ENCODE measurements around the gene HNRNPH3.

The HNRNPH3 gene

GRCh38 chr10:68330852-68331454, 911 bp upstream of the HNRNPH3 start:
- ChIA-PET POLR2A (interaction anchor here (0.7 to 1.2 kb wide), 7 partner anchors 9 to 496 kb away, joined by 3 to 11 read pairs (median 5); partner anchors contain the start of genes ATOH7, SIRT1 and STOX1), CTCF (interaction anchor here (0.7 to 1.1 kb wide), 2 partner anchors 29 to 476 kb away, joined by 3 to 4 read pairs; no protein-coding TSS in a partner anchor)
- TF ChIP-seq ZNF394 (tag by site-specific recombination; IDR thresholded peaks at IDR 0.05; ENCODE audit: borderline replicate concordance), result peak; percentile 21; the same call in 1 of the 2 replicates
- TF ChIP-seq ZNF148 (tag by site-specific recombination; IDR thresholded peaks at IDR 0.05; ENCODE audit: borderline replicate concordance), result no peak
- no peak for TF ChIP-seq ZNF223 (tag by site-specific recombination; IDR thresholded peaks at IDR 0.05)
- TF ChIP-seq ZNF121 (tag by site-specific recombination; IDR thresholded peaks at IDR 0.05), result 0 out of 2 replicates have a peak, but pooled peaks have one; percentile 21
- TF ChIP-seq ZFHX2 (tag by site-specific recombination; conservative IDR thresholded peaks at IDR 0.05), result no peak
- 0 out of 2 replicates have a peak, but pooled peaks have one; percentile 3 for TF ChIP-seq ZNF433 (tag by site-specific recombination; IDR thresholded peaks at IDR 0.05; ENCODE audit: low read depth)
- TF ChIP-seq YY2 (tag by site-specific recombination; IDR thresholded peaks at IDR 0.05), result no peak
- no peak for TF ChIP-seq CTCF (tag by site-specific recombination; IDR thresholded peaks at IDR 0.05)
- TF ChIP-seq ZNF211 (tag by site-specific recombination; IDR thresholded peaks at IDR 0.05; ENCODE audit: low read depth), result no peak
- TF ChIP-seq KLF17 (tag by site-specific recombination; IDR thresholded peaks at IDR 0.05), result no peak
- 0 out of 2 replicates have a peak, but pooled peaks have one; percentile 50 for TF ChIP-seq ZNF362 (tag by site-specific recombination; IDR thresholded peaks at IDR 0.05)
- TF ChIP-seq ZIC2 (tag by site-specific recombination; IDR thresholded peaks at IDR 0.05), result no peak
- peak overlapping the region; percentile 97 for H3K27ac ChIP-seq (ENCODE audit: extremely low read depth, low read depth, low read length)
- H3K36me3 ChIP-seq (ENCODE audit: control insufficient read depth in 2 of 2, insufficient read depth in 1 of 2, low read length in 2 of 2), result peaks cover 0 to 8% of the 10 kb centered on the region in 2 experiments; a peak in 2 of 3 replicates
- H3K4me1 ChIP-seq (ENCODE audit: control insufficient read depth, insufficient read depth, low read length), result peaks cover 6% of the 10 kb centered on the region
- H3K9me3 ChIP-seq (ENCODE audit: control insufficient read depth, insufficient read depth, low read depth, low read length), result no peaks in the 10 kb centered on the region
- H3K4me3 ChIP-seq (ENCODE audit: low read depth, low read length), result peak overlapping the region; percentile 89

- Histone ChIP-seq H3K27ac (ENCODE audit: extremely low read depth, low read depth, low read length) (peak within 1 kb of the TSS; percentile 97), H3K36me3 (ENCODE audit: control insufficient read depth in 2 of 2, insufficient read depth in 1 of 2, low read length in 2 of 2) (peaks cover 0 to 15% of the 10 kb centered on the region in 2 experiments; a peak in 2 of 3 replicates), H3K9me3 (ENCODE audit: control insufficient read depth, insufficient read depth, low read depth, low read length) (no peaks in the 10 kb centered on the region), H3K4me1 (ENCODE audit: control insufficient read depth, insufficient read depth, low read length) (peaks cover 11% of the 10 kb centered on the region), H3K4me3 (ENCODE audit: low read depth, low read length) (peak within 1 kb of the TSS; percentile 89)
- ChIA-PET POLR2A (interaction anchor here (0.6 to 2.0 kb wide), 40 partner anchors 9 to 624 kb away, joined by 3 to 20 read pairs (median 3); partner anchors contain the start of genes ATOH7, DDX21, DNA2 and DNAJC12), CTCF (interaction anchor here (0.6 to 2.4 kb wide), 3 partner anchors 16 to 249 kb away, joined by 3 to 10 read pairs (median 3); no protein-coding TSS in a partner anchor)
- TF ChIP-seq ZNF560 (tag by site-specific recombination; IDR thresholded peaks at IDR 0.05; ENCODE audit: borderline replicate concordance) (no peak), ZNF223 (tag by site-specific recombination; IDR thresholded peaks at IDR 0.05) (no peak), ZNF629 (tag by site-specific recombination; IDR thresholded peaks at IDR 0.05) (peak; percentile 59), TCF7L2 (IDR thresholded peaks at IDR 0.05; ENCODE audit: borderline replicate concordance, low read depth, low read length) (peak; percentile 68; the same call in 1 of the 2 replicates), ZNF416 (tag by site-specific recombination; IDR thresholded peaks at IDR 0.05) (no peak), ZNF394 (tag by site-specific recombination; IDR thresholded peaks at IDR 0.05; ENCODE audit: borderline replicate concordance) (peak; percentile 55), ZNF768 (tag by site-specific recombination; IDR thresholded peaks at IDR 0.05) (no peak), MEIS1 (CRISPR knock-in tag; IDR thresholded peaks at IDR 0.05; ENCODE audit: borderline replicate concordance) (no peak), KLF8 (tag by site-specific recombination; IDR thresholded peaks at IDR 0.05) (peak; percentile 65), ZNF654 (tag by site-specific recombination; IDR thresholded peaks at IDR 0.05; ENCODE audit: low read depth) (no peak), SP7 (tag by site-specific recombination; IDR thresholded peaks at IDR 0.05) (peak; percentile 59), ZFP69B (tag by site-specific recombination; IDR thresholded peaks at IDR 0.05) (no peak), ZNF558 (tag by site-specific recombination; IDR thresholded peaks at IDR 0.05) (no peak), ZNF701 (tag by site-specific recombination; IDR thresholded peaks at IDR 0.05) (no peak), ZBTB8A (tag by site-specific recombination; IDR thresholded peaks at IDR 0.05) (peak; percentile 70), ZNF311 (tag by site-specific recombination; IDR thresholded peaks at IDR 0.05; ENCODE audit: borderline replicate concordance) (no peak), ZNF391 (tag by site-specific recombination; IDR thresholded peaks at IDR 0.05; ENCODE audit: borderline replicate concordance, low read depth) (peak; percentile 91; the same call in 1 of the 2 replicates)
These were observed 594 bp downstream of the HNRNPH3 start, which contains the start of gene PBLD for GRCh38 chr10:68332259-68333057. TSS of gene PBLD (minus strand) at chr10:68332928. CDS start at chr10:68306844, 26,084 bp downstream.

All from HEK293 (cell line).